Bronchial epithelial cell (primary cell): Measurements from ENCODE around the gene RAPGEF2. TPM values are rescaled to one million over a fixed set of nuclear protein-coding genes. Genes with fewer than 3 reads are reported as not detected.
"Not testable (repeated sequence)": the region's sequence is repeated elsewhere in the genome, so short reads cannot be mapped to it uniquely, and the experiment has no call there.

Source experiments
- DNase-seq: peaks from one replicate; pipeline ENCODE4 v3.0.0-alpha.2; 2010; ENCODE audit warnings: low read depth
- FAIRE-seq: peaks from 2 replicates; lab custom pipeline; 2011; peaks lifted over from hg19 to GRCh38; lab: Jason Lieb, UNC
- H3K27me3 ChIP-seq: 2 replicates; pipeline ENCODE4 v1.5.1; 2011; ENCODE audit warnings: low read length; ENCODE audit not compliant: control insufficient read depth, insufficient read depth
- H3K36me3 ChIP-seq: 2 replicates; pipeline ENCODE4 v1.5.1; 2011; ENCODE audit warnings: low read length; ENCODE audit not compliant: control insufficient read depth, insufficient read depth
- H3K4me3 ChIP-seq: 2 replicates; pipeline ENCODE4 v1.5.1; 2011; ENCODE audit warnings: mild to moderate bottlenecking, low read depth, low read length, control low read depth
- CTCF ChIP-seq: IDR thresholded peaks from 2 replicates; pipeline ENCODE4 v1.5.1; 2011; ENCODE audit warnings: mild to moderate bottlenecking, moderate library complexity, low read length, control low read depth, inconsistent platforms; ENCODE audit not compliant: insufficient read depth, severe bottlenecking
- total RNA-seq: library from RNA; depleted of rRNA; stranded (reverse); fragments of >200 nt; gene quantifications from 2 replicates; pipeline ENCODE4 v1.2.1, GENCODE V29; 2014

The RAPGEF2 gene
- total RNA-seq, 1 donor from 2014 or later, result 37.6 TPM

- TF ChIP-seq CTCF, result no peak
- no peak for FAIRE-seq
- H3K36me3 ChIP-seq, result no peaks in the 10 kb centered on the region
- DNase-seq, result no peak
- no peak overlapping the region for H3K4me3 ChIP-seq
- no peaks in the 10 kb centered on the region for H3K27me3 ChIP-seq
These were observed 136.8 kb downstream of the RAPGEF2 start for GRCh38 chr4:159239629-159240028.

- no peaks in the 10 kb centered on the region for H3K36me3 ChIP-seq
- FAIRE-seq (no peak), DNase-seq (no peak)
- H3K4me3 ChIP-seq, result no peak overlapping the region
- no peak for TF ChIP-seq CTCF
- no peaks in the 10 kb centered on the region for H3K27me3 ChIP-seq
These were observed 137.2 kb downstream of the RAPGEF2 start for GRCh38 chr4:159240046-159240445.

GRCh38 chr4:159240687-159241086 lies 137.8 kb downstream of the RAPGEF2 start:
- no peak for TF ChIP-seq CTCF
- no peak for FAIRE-seq
- no peak overlapping the region for H3K4me3 ChIP-seq
- no peaks in the 10 kb centered on the region for H3K27me3 ChIP-seq
- no peak for DNase-seq
- no peaks in the 10 kb centered on the region for H3K36me3 ChIP-seq

GRCh38 chr4:159242427-159242826 lies 139.5 kb downstream of the RAPGEF2 start:
- FAIRE-seq (no peak), DNase-seq (no peak)
- Histone ChIP-seq H3K4me3 (no peak overlapping the region), H3K36me3 (no peaks in the 10 kb centered on the region), H3K27me3 (no peaks in the 10 kb centered on the region)
- no peak for TF ChIP-seq CTCF

GRCh38 chr4:159248384-159249178 lies 145.7 kb downstream of the RAPGEF2 start:
- TF ChIP-seq CTCF, result no peak
- no peaks in the 10 kb centered on the region for H3K36me3 ChIP-seq
- H3K4me3 ChIP-seq, result no peak overlapping the region
- no peak for DNase-seq
- H3K27me3 ChIP-seq, result no peaks in the 10 kb centered on the region
- FAIRE-seq, result no peak

- no peak for FAIRE-seq
These were observed 148.0 kb downstream of the RAPGEF2 start for GRCh38 chr4:159250751-159251325.

GRCh38 chr4:159251580-159251979 lies 148.7 kb downstream of the RAPGEF2 start:
- FAIRE-seq, DNase-seq: not testable (repeated sequence)

More at GRCh38 chr4:159250751-159251325, 148.0 kb downstream of the RAPGEF2 start:
- H3K27me3 ChIP-seq, result no peaks in the 10 kb centered on the region
- no peaks in the 10 kb centered on the region for H3K36me3 ChIP-seq
- TF ChIP-seq CTCF, result no peak
- DNase-seq, result no peak
- H3K4me3 ChIP-seq, result no peak overlapping the region

More at GRCh38 chr4:159251580-159251979, 148.7 kb downstream of the RAPGEF2 start:
- not testable (repeated sequence) for H3K27me3 ChIP-seq, H3K36me3 ChIP-seq, H3K4me3 ChIP-seq
